Caco-2 (cell line): ENCODE measurements around the gene SMAD7. TPM values are rescaled to one million over a fixed set of nuclear protein-coding genes. Genes with fewer than 3 reads are reported as not detected.

Experiments
- BruUV-seq: library from RNA; stranded (reverse); fragments of 400-500 nt; replicated peaks from 2 replicates; lab custom pipeline; 2021; lab: Mats Ljungman, UMichigan
- CTCF ChIA-PET: fragments of 300-600 bp; sonication (Branson Sonifier 250); formaldehyde crosslinking; loops from one replicate; lab custom pipeline; 2022; ENCODE audit warnings: antibody characterized with exemption; lab: Charles Lee
- POLR2A ChIA-PET: fragments of 300-600 bp; sonication (Branson Sonifier 250); formaldehyde crosslinking; loops from one replicate; lab custom pipeline; 2022; ENCODE audit warnings: antibody characterized with exemption; lab: Charles Lee
- DNase-seq, 2 experiments: peaks; one replicate each; pipeline versions ENCODE4 v3.0.0 to v3.0.0-alpha.2; 2020 to 2022
- H3K27me3 ChIP-seq: replicated peaks from 2 replicates; pipeline ENCODE4 v1.6.0; 2011; ENCODE audit warnings: low read length; ENCODE audit not compliant: control insufficient read depth, insufficient read depth
- H3K36me3 ChIP-seq: 2 replicates; pipeline ENCODE4 v1.5.1; 2011; ENCODE audit warnings: low read length; ENCODE audit not compliant: control insufficient read depth, insufficient read depth
- H3K4me1 ChIP-seq: fragments of 250-450 bp; sonication (Bioruptor Pico); 2 replicates; pipeline ENCODE4 v1.5.1; 2020; ENCODE audit warnings: mild to moderate bottlenecking
- H3K4me3 ChIP-seq: 2 replicates; pipeline ENCODE4 v1.5.1; 2011; ENCODE audit warnings: low read depth, mild to moderate bottlenecking, control low read depth, low read length
- H3K9me3 ChIP-seq: fragments of 250-450 bp; sonication (Bioruptor Pico); 2 replicates; pipeline ENCODE4 v1.5.1; 2020; ENCODE audit warnings: mild to moderate bottlenecking, moderate library complexity
- H3K27ac Mint-ChIP-seq: one replicate; pipeline ENCODE4 v1.8.0; 2022; ENCODE audit warnings: mixed read lengths; ENCODE audit not compliant: unreplicated experiment
- H3K27me3 Mint-ChIP-seq: one replicate; pipeline ENCODE4 v1.8.0; 2022; ENCODE audit warnings: mixed read lengths; ENCODE audit not compliant: insufficient read depth, unreplicated experiment
- H3K36me3 Mint-ChIP-seq: one replicate; pipeline ENCODE4 v1.8.0; 2022; ENCODE audit warnings: mild to moderate bottlenecking, mixed read lengths; ENCODE audit not compliant: insufficient read depth, unreplicated experiment
- H3K4me1 Mint-ChIP-seq: one replicate; pipeline ENCODE4 v1.8.0; 2022; ENCODE audit warnings: low read depth, mixed read lengths; ENCODE audit not compliant: unreplicated experiment
- H3K4me3 Mint-ChIP-seq: one replicate; pipeline ENCODE4 v1.8.0; 2022; ENCODE audit warnings: mild to moderate bottlenecking, moderate library complexity, mixed read lengths; ENCODE audit not compliant: unreplicated experiment
- H3K9me3 Mint-ChIP-seq: one replicate; pipeline ENCODE4 v1.8.0; 2022; ENCODE audit warnings: mixed read lengths; ENCODE audit not compliant: unreplicated experiment
- intact Hi-C: fragments of 100-400 bp; cut with micrococcal nuclease; formaldehyde crosslinking; loops from one replicate; pipeline ENCODE4 v1.10.0; 2022; ENCODE audit not compliant: unreplicated experiment
- total RNA-seq: library from RNA; stranded (reverse); gene quantifications from 2 replicates; pipeline ENCODE4 v1.2.3, GENCODE V29; 2022
- TF ChIP-seq, protein P1 (sequence below), 2 experiments: fragments of 200-600 bp in 1 of 2; IDR thresholded peaks; 1 replicate in 1 of 2; 2 replicates in 1 of 2; pipeline versions ENCODE4 v1.5.1 to v1.8.0; 2011 to 2022; ENCODE audit warnings: antibody characterized with exemption in 1 of 2, control low read depth in 1 of 2, inconsistent platforms in 1 of 2, low read depth in 1 of 2, low read length in 1 of 2, mild to moderate bottlenecking in 1 of 2, moderate library complexity in 1 of 2; ENCODE audit not compliant: insufficient read depth in 1 of 2, severe bottlenecking in 1 of 2, unreplicated experiment in 1 of 2

Gene SMAD7
- total RNA-seq, 1 experiment from 2014 or later: 9.3 TPM

DNA sequence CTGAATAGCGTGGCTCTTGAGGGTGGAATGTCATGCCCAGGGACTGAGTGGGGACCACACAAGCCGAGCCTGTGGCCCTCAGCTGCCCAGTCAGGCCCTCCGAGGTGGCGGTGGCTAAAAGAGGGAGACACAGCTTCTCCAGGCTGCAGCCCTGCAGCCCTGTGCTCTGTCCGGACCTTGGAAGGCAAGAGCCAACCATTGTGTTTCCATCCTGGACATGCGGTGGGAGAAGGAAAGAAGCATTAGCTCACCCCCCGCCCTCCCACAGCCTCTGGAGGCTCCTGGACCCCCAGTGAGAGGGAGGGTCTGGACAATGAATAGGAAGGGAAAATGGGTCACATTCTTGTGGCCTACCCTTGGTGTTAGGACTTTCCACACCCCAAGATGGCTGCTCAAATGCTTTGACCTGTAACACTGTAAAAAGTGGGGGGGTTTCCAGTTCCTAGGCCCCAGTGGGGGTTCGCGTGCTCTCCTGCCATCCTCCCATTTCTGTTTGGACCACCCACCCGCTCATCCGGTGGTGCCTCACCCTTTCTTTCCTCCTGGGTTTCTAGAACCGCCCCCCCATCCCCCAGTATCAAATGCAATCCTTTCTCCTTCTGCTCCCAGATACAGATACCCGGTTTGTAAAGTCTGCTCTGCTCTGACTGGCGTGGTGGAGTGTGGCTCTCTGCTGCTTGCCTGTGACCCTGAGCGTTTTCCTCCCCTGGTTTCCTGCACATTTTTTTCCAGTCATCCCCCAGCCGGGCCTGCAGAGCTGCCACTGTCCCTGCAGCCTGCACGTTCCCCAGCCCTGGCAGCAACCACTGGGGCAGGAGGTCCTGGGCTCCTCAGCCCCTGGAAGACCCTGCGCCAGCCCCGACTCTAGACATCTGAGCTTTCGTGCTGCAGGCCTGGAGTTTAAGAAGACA lies 36.3 kb upstream of the SMAD7 start:
- no TSS peak for BruUV-seq

DNA sequence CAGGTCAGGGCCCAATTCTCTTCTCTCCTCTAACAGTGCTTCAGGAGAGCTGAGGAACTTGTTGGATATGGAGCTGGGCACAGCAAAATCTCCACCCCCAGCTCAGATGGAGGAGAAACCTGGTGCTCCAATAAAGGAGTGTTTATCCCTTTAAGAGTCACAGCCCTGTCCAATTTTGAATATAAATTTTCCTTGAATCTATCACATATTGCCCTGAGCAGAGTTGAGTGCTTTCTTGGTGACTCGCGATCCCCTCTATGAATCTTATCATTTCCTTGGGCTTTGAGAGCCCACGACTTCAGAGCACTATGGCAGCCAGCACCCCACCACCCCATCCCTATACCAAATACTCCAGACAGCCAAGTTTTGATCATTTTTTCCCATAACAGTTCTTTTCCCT lies 34.4 kb upstream of the SMAD7 start:
- POLR2A ChIA-PET: no interaction called here
- Mint-ChIP-seq H3K27ac (no peak overlapping the region), H3K4me1 (peaks cover 7% of the 10 kb centered on the region), H3K9me3 (no peaks in the 10 kb centered on the region), H3K36me3 (no peaks in the 10 kb centered on the region), H3K27me3 (no peaks in the 10 kb centered on the region), H3K4me3 (no peak overlapping the region)
- intact Hi-C loops: no loop called here
- BruUV-seq: no TSS peak
- CTCF ChIA-PET: no interaction called here
- no peak for DNase-seq
- Histone ChIP-seq H3K9me3 (no peaks in the 10 kb centered on the region), H3K4me1 (peaks cover 6% of the 10 kb centered on the region; the same call in 1 of the 2 replicates), H3K4me3 (no peak overlapping the region), H3K27me3 (no peaks in the 10 kb centered on the region), H3K36me3 (no peaks in the 10 kb centered on the region)
- TF ChIP-seq, protein P1, sequence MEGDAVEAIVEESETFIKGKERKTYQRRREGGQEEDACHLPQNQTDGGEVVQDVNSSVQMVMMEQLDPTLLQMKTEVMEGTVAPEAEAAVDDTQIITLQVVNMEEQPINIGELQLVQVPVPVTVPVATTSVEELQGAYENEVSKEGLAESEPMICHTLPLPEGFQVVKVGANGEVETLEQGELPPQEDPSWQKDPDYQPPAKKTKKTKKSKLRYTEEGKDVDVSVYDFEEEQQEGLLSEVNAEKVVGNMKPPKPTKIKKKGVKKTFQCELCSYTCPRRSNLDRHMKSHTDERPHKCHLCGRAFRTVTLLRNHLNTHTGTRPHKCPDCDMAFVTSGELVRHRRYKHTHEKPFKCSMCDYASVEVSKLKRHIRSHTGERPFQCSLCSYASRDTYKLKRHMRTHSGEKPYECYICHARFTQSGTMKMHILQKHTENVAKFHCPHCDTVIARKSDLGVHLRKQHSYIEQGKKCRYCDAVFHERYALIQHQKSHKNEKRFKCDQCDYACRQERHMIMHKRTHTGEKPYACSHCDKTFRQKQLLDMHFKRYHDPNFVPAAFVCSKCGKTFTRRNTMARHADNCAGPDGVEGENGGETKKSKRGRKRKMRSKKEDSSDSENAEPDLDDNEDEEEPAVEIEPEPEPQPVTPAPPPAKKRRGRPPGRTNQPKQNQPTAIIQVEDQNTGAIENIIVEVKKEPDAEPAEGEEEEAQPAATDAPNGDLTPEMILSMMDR (IDR thresholded peaks at IDR 0.05; ENCODE audit: insufficient read depth in 1 of 2, low read depth in 1 of 2, low read length in 1 of 2, severe bottlenecking in 1 of 2, unreplicated experiment in 1 of 2): no peak

More for the DNA sequence above, 36.3 kb upstream of the SMAD7 start:
- no peak overlapping the region for H3K4me3 Mint-ChIP-seq
- H3K9me3 ChIP-seq: no peaks in the 10 kb centered on the region
- peaks cover 5% of the 10 kb centered on the region for H3K4me1 Mint-ChIP-seq
- ChIA-PET POLR2A (no interaction called here), CTCF (no interaction called here)
- no peaks in the 10 kb centered on the region for H3K27me3 Mint-ChIP-seq
- H3K36me3 ChIP-seq: no peaks in the 10 kb centered on the region
- H3K4me1 ChIP-seq: peaks cover 21% of the 10 kb centered on the region
- no peaks in the 10 kb centered on the region for H3K27me3 ChIP-seq
- no peak overlapping the region for H3K27ac Mint-ChIP-seq
- intact Hi-C loops: no loop called here
- H3K4me3 ChIP-seq: no peak overlapping the region
- TF ChIP-seq, protein P1 (IDR thresholded peaks at IDR 0.05; ENCODE audit: insufficient read depth in 1 of 2, low read depth in 1 of 2, low read length in 1 of 2, severe bottlenecking in 1 of 2, unreplicated experiment in 1 of 2): no peak
- H3K36me3 Mint-ChIP-seq: no peaks in the 10 kb centered on the region
- no peaks in the 10 kb centered on the region for H3K9me3 Mint-ChIP-seq
- no peak for DNase-seq

GRCh38 chr18:48983793-48984437 lies 33.1 kb upstream of the SMAD7 start:
- ChIA-PET POLR2A (interaction anchor here (0.7 kb wide), 1 partner anchor 13 kb away, joined by 6 read pairs; no protein-coding TSS in a partner anchor), CTCF (no interaction called here)
- no peaks in the 10 kb centered on the region for H3K36me3 ChIP-seq
- no peak for DNase-seq
- no peaks in the 10 kb centered on the region for H3K36me3 Mint-ChIP-seq
- no peak overlapping the region for H3K27ac Mint-ChIP-seq
- peaks cover 6% of the 10 kb centered on the region; the same call in 1 of the 2 replicates for H3K4me1 ChIP-seq
- no TSS peak for BruUV-seq
- H3K9me3 Mint-ChIP-seq: no peaks in the 10 kb centered on the region
- H3K9me3 ChIP-seq: no peaks in the 10 kb centered on the region
- peaks cover 7% of the 10 kb centered on the region for H3K4me1 Mint-ChIP-seq
- H3K27me3 ChIP-seq: no peaks in the 10 kb centered on the region
- H3K4me3 ChIP-seq: no peak overlapping the region
- H3K27me3 Mint-ChIP-seq: no peaks in the 10 kb centered on the region
- H3K4me3 Mint-ChIP-seq: no peak overlapping the region
- intact Hi-C loops: no loop called here
- TF ChIP-seq, protein P1 (IDR thresholded peaks at IDR 0.05; ENCODE audit: insufficient read depth in 1 of 2, low read depth in 1 of 2, low read length in 1 of 2, severe bottlenecking in 1 of 2, unreplicated experiment in 1 of 2): no peak
